DMS53 (cell line): Measurements from ENCODE around the gene AGBL4.

Source experiments
- DNase-seq: peaks from one replicate; lab custom pipeline; 2025; lab: John Stamatoyannopoulos, UW

The AGBL4 gene

GRCh38 chr1:49183489-49183888, 840.3 kb downstream of the AGBL4 start:
- peak; percentile 26 for DNase-seq

- DNase-seq, result no peak
Measured at GRCh38 chr1:49181033-49181432, 842.7 kb downstream of the AGBL4 start.

GRCh38 chr1:49171941-49172593, 851.7 kb downstream of the AGBL4 start:
- DNase-seq, result no peak

GRCh38 chr1:49166031-49166430, 857.7 kb downstream of the AGBL4 start:
- DNase-seq, result no peak

- DNase-seq, result peak; percentile 67
Measured at GRCh38 chr1:49163031-49163430, 860.7 kb downstream of the AGBL4 start.

GRCh38 chr1:49160677-49161076, 863.1 kb downstream of the AGBL4 start:
- no peak for DNase-seq

GRCh38 chr1:49136738-49137251, 887.0 kb downstream of the AGBL4 start:
- no peak for DNase-seq

- no peak for DNase-seq
Measured at GRCh38 chr1:49125746-49126145, 898.0 kb downstream of the AGBL4 start.

- no peak for DNase-seq
Measured at GRCh38 chr1:49111931-49112330, 911.8 kb downstream of the AGBL4 start.

GRCh38 chr1:49106445-49106844, 917.3 kb downstream of the AGBL4 start:
- DNase-seq, result peak; percentile 18

- DNase-seq, result peak; percentile 43
Measured at GRCh38 chr1:49104575-49104974, 919.2 kb downstream of the AGBL4 start.

- no peak for DNase-seq
Measured at GRCh38 chr1:49102752-49103151, 921.0 kb downstream of the AGBL4 start.

GRCh38 chr1:49098866-49099265, 924.9 kb downstream of the AGBL4 start:
- DNase-seq, result no peak

GRCh38 chr1:49086327-49086726, 937.4 kb downstream of the AGBL4 start:
- no peak for DNase-seq

GRCh38 chr1:49085079-49085478, 938.7 kb downstream of the AGBL4 start:
- DNase-seq, result no peak

GRCh38 chr1:49060766-49061165, 963.0 kb downstream of the AGBL4 start:
- DNase-seq, result no peak

- no peak for DNase-seq
Measured at GRCh38 chr1:49059087-49059486, 964.7 kb downstream of the AGBL4 start.

- DNase-seq, result no peak
Measured at GRCh38 chr1:49052102-49052501, 971.7 kb downstream of the AGBL4 start.

GRCh38 chr1:49051647-49052046, 972.1 kb downstream of the AGBL4 start:
- no peak for DNase-seq

- peak; percentile 52 for DNase-seq
Measured at GRCh38 chr1:49050041-49050440, 973.7 kb downstream of the AGBL4 start.

GRCh38 chr1:49048188-49048587, 975.6 kb downstream of the AGBL4 start:
- DNase-seq, result no peak

- no peak for DNase-seq
Measured at GRCh38 chr1:49046305-49046704, 977.4 kb downstream of the AGBL4 start.

GRCh38 chr1:49045371-49045770, 978.4 kb downstream of the AGBL4 start:
- DNase-seq, result no peak

- peak; percentile 27 for DNase-seq
Measured at GRCh38 chr1:49036700-49037099, 987.1 kb downstream of the AGBL4 start.
